SK-N-SH (cell line): Measurements from ENCODE around the gene COBL.

Experiments used
- FOSL2 ChIP-seq: IDR thresholded peaks from 2 replicates; pipeline ENCODE4 v1.4.0; 2012; ENCODE audit warnings: low read depth, mild to moderate bottlenecking, moderate library complexity, borderline replicate concordance
- NFIC ChIP-seq: IDR thresholded peaks from 2 replicates; pipeline ENCODE4 v1.4.0; 2012; ENCODE audit warnings: borderline replicate concordance
- TAF1 ChIP-seq: IDR thresholded peaks from 2 replicates; pipeline ENCODE4 v1.6.1; 2012; ENCODE audit warnings: low read depth, mild to moderate bottlenecking, low read length, moderate library complexity, borderline replicate concordance
- TF ChIP-seq, protein P1 (sequence below): fragments of 200-600 bp; sonication (generic); IDR thresholded peaks from 2 replicates; pipeline ENCODE4 v1.6.1; 2017; ENCODE audit warnings: antibody characterized with exemption, mild to moderate bottlenecking, moderate library complexity
- TF ChIP-seq, protein P2 (sequence below): IDR thresholded peaks from 2 replicates; pipeline ENCODE4 v1.6.1; 2012; ENCODE audit warnings: mild to moderate bottlenecking, low read depth, low read length, moderate library complexity
- TF ChIP-seq, protein P3 (sequence below): fragments of 150-350 bp; IDR thresholded peaks from 2 replicates; pipeline ENCODE4 v1.6.1; 2017; ENCODE audit warnings: antibody characterized with exemption, low read length, low read depth, borderline replicate concordance

DNA sequence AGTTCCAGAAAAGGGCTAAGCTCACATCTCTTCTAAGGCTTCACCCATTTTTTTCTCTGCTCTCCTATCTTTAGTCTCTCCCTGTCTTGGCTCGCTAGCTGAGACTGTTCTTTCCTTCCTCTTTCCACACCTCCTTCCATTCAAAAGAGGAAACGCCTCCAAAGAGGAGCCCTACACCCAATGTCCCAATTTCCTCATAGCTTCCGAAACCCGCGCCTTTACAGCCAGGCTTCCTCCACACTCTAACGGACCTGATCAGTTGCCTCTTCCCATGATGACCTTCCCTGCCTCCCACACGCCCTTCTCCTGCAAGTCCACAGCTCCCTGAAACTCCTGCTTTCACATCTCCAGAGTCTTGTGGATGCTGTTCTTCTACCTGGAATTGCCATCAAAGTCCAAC lies 71.7 kb downstream of the COBL start:
- TF ChIP-seq, protein P1, sequence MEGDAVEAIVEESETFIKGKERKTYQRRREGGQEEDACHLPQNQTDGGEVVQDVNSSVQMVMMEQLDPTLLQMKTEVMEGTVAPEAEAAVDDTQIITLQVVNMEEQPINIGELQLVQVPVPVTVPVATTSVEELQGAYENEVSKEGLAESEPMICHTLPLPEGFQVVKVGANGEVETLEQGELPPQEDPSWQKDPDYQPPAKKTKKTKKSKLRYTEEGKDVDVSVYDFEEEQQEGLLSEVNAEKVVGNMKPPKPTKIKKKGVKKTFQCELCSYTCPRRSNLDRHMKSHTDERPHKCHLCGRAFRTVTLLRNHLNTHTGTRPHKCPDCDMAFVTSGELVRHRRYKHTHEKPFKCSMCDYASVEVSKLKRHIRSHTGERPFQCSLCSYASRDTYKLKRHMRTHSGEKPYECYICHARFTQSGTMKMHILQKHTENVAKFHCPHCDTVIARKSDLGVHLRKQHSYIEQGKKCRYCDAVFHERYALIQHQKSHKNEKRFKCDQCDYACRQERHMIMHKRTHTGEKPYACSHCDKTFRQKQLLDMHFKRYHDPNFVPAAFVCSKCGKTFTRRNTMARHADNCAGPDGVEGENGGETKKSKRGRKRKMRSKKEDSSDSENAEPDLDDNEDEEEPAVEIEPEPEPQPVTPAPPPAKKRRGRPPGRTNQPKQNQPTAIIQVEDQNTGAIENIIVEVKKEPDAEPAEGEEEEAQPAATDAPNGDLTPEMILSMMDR, result no peak
- TF ChIP-seq, protein P2, sequence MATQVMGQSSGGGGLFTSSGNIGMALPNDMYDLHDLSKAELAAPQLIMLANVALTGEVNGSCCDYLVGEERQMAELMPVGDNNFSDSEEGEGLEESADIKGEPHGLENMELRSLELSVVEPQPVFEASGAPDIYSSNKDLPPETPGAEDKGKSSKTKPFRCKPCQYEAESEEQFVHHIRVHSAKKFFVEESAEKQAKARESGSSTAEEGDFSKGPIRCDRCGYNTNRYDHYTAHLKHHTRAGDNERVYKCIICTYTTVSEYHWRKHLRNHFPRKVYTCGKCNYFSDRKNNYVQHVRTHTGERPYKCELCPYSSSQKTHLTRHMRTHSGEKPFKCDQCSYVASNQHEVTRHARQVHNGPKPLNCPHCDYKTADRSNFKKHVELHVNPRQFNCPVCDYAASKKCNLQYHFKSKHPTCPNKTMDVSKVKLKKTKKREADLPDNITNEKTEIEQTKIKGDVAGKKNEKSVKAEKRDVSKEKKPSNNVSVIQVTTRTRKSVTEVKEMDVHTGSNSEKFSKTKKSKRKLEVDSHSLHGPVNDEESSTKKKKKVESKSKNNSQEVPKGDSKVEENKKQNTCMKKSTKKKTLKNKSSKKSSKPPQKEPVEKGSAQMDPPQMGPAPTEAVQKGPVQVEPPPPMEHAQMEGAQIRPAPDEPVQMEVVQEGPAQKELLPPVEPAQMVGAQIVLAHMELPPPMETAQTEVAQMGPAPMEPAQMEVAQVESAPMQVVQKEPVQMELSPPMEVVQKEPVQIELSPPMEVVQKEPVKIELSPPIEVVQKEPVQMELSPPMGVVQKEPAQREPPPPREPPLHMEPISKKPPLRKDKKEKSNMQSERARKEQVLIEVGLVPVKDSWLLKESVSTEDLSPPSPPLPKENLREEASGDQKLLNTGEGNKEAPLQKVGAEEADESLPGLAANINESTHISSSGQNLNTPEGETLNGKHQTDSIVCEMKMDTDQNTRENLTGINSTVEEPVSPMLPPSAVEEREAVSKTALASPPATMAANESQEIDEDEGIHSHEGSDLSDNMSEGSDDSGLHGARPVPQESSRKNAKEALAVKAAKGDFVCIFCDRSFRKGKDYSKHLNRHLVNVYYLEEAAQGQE, result no peak
- TF ChIP-seq, protein P3, sequence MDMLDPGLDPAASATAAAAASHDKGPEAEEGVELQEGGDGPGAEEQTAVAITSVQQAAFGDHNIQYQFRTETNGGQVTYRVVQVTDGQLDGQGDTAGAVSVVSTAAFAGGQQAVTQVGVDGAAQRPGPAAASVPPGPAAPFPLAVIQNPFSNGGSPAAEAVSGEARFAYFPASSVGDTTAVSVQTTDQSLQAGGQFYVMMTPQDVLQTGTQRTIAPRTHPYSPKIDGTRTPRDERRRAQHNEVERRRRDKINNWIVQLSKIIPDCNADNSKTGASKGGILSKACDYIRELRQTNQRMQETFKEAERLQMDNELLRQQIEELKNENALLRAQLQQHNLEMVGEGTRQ, result no peak
- no peak for TF ChIP-seq FOSL2
- no peak for TF ChIP-seq NFIC
- no peak for TF ChIP-seq TAF1
